SK-N-SH treated with all-trans-retinoic acid at 6 μM for 48 hours (cell line): ENCODE measurements around the gene VIT.

ENCODE experiments used
- ATAC-seq: fragments of 200-7000 bp; cut with Tn5 transposase; 3 replicates; pipeline ENCODE4 v1.9.1; 2020; ENCODE audit warnings: mild to moderate bottlenecking, moderate library complexity
- BACH2 ChIP-seq: fragments of 250-450 bp; sonication (Bioruptor Pico); IDR thresholded peaks from 2 replicates; pipeline ENCODE4 v1.9.0; 2021; ENCODE audit warnings: mild to moderate bottlenecking, borderline replicate concordance
- CREB5 ChIP-seq: fragments of 250-450 bp; sonication (Bioruptor Pico); IDR thresholded peaks from 2 replicates; pipeline ENCODE4 v1.5.1; 2020; ENCODE audit warnings: low read depth, mild to moderate bottlenecking, moderate library complexity
- CSDC2 ChIP-seq: fragments of 250-450 bp; sonication (Bioruptor Pico); IDR thresholded peaks from 2 replicates; pipeline ENCODE4 v1.5.0; 2020; ENCODE audit warnings: mild to moderate bottlenecking, moderate library complexity
- CSRNP3 ChIP-seq: fragments of 250-450 bp; sonication (Bioruptor Pico); IDR thresholded peaks from 2 replicates; pipeline ENCODE4 v1.5.1; 2021; ENCODE audit warnings: mild to moderate bottlenecking, moderate library complexity
- ESRRG ChIP-seq: fragments of 250-450 bp; sonication (Bioruptor Pico); IDR thresholded peaks from 2 replicates; pipeline ENCODE4 v1.6.1; 2021; ENCODE audit warnings: mild to moderate bottlenecking
- GLIS3 ChIP-seq: fragments of 250-450 bp; sonication (Bioruptor Pico); IDR thresholded peaks from 2 replicates; pipeline ENCODE4 v1.5.0; 2020; ENCODE audit warnings: mild to moderate bottlenecking, moderate library complexity
- ISL1 ChIP-seq: fragments of 250-450 bp; sonication (Bioruptor Pico); IDR thresholded peaks from 2 replicates; pipeline ENCODE4 v2.1.2; 2022; ENCODE audit warnings: mild to moderate bottlenecking, moderate library complexity
- OSR1 ChIP-seq: fragments of 250-450 bp; sonication (Bioruptor Pico); IDR thresholded peaks from 2 replicates; pipeline ENCODE4 v1.8.0; 2022; ENCODE audit warnings: moderate library complexity, mild to moderate bottlenecking, inconsistent platforms
- PATZ1 ChIP-seq: fragments of 250-450 bp; sonication (Bioruptor Pico); IDR thresholded peaks from 2 replicates; pipeline ENCODE4 v1.8.0; 2020; ENCODE audit warnings: mild to moderate bottlenecking, moderate library complexity, borderline replicate concordance
- POU6F1 ChIP-seq: fragments of 250-450 bp; sonication (Bioruptor Pico); IDR thresholded peaks from 2 replicates; pipeline ENCODE4 v1.8.0; 2021; ENCODE audit warnings: low read depth, mild to moderate bottlenecking, moderate library complexity, borderline replicate concordance
- PPARA ChIP-seq: fragments of 250-450 bp; sonication (Bioruptor Pico); IDR thresholded peaks from 2 replicates; pipeline ENCODE4 v1.5.0; 2020; ENCODE audit warnings: mild to moderate bottlenecking, borderline replicate concordance
- RARB ChIP-seq: fragments of 250-450 bp; sonication (Bioruptor Pico); IDR thresholded peaks from 2 replicates; pipeline ENCODE4 v1.8.0; 2021; ENCODE audit warnings: mild to moderate bottlenecking, moderate library complexity
- SNAI2 ChIP-seq: fragments of 250-450 bp; sonication (Bioruptor Pico); IDR thresholded peaks from 2 replicates; pipeline ENCODE4 v1.5.0; 2020; ENCODE audit warnings: mild to moderate bottlenecking, moderate library complexity
- TCF4 ChIP-seq: fragments of 250-450 bp; sonication (Bioruptor Pico); IDR thresholded peaks from 2 replicates; pipeline ENCODE4 v1.8.0; 2021; ENCODE audit warnings: mild to moderate bottlenecking, moderate library complexity, borderline replicate concordance
- TOX ChIP-seq: fragments of 250-450 bp; sonication (Bioruptor Pico); IDR thresholded peaks from 2 replicates; pipeline ENCODE4 v1.8.0; 2021; ENCODE audit warnings: mild to moderate bottlenecking, moderate library complexity, borderline replicate concordance
- TSHZ2 ChIP-seq: fragments of 250-450 bp; sonication (Bioruptor Pico); IDR thresholded peaks from 2 replicates; pipeline ENCODE4 v1.5.0; 2020; ENCODE audit warnings: mild to moderate bottlenecking, moderate library complexity
- ZFP3 ChIP-seq: fragments of 250-450 bp; sonication (Bioruptor Pico); IDR thresholded peaks from 2 replicates; pipeline ENCODE4 v1.5.0; 2020; ENCODE audit warnings: mild to moderate bottlenecking, moderate library complexity
- ZFP30 ChIP-seq: fragments of 450-650 bp; formaldehyde crosslinking; IDR thresholded peaks from 2 replicates; pipeline ENCODE4 v1.5.0; 2022; ENCODE audit warnings: mild to moderate bottlenecking, moderate library complexity
- ZNF565 ChIP-seq: fragments of 450-650 bp; formaldehyde crosslinking; conservative IDR thresholded peaks from 2 replicates; pipeline ENCODE4 v1.5.0; 2020; ENCODE audit warnings: low read depth, mild to moderate bottlenecking, moderate library complexity
- ZNF70 ChIP-seq: fragments of 450-650 bp; formaldehyde crosslinking; IDR thresholded peaks from 2 replicates; pipeline ENCODE4 v1.5.0; 2020; ENCODE audit warnings: mild to moderate bottlenecking, moderate library complexity
- ZNF8 ChIP-seq: fragments of 450-650 bp; formaldehyde crosslinking; IDR thresholded peaks from 2 replicates; pipeline ENCODE4 v1.5.0; 2020; ENCODE audit warnings: mild to moderate bottlenecking, moderate library complexity

VIT gene

GRCh38 chr2:36855429-36855828 lies 158.9 kb downstream of the VIT start (continued):
- TF ChIP-seq PPARA (CRISPR knock-in tag): no peak
- no peak for TF ChIP-seq RARB (CRISPR knock-in tag)
- TF ChIP-seq CSDC2: no peak

- no peak for TF ChIP-seq PPARA (CRISPR knock-in tag)
- no peak for ATAC-seq
These were observed 161.2 kb downstream of the VIT start for GRCh38 chr2:36857713-36858112.

- no peak for TF ChIP-seq ZFP30 (CRISPR knock-in tag)
- no peak for TF ChIP-seq GLIS3
- no peak for TF ChIP-seq CSRNP3
- TF ChIP-seq RARB (CRISPR knock-in tag): no peak
- TF ChIP-seq ZNF8: no peak
- TF ChIP-seq TCF4: no peak
- TF ChIP-seq TSHZ2 (CRISPR knock-in tag): no peak
- no peak for TF ChIP-seq CSDC2
- no peak for TF ChIP-seq ISL1 (CRISPR knock-in tag)
- TF ChIP-seq ESRRG (CRISPR knock-in tag): no peak
- TF ChIP-seq ZNF565 (CRISPR knock-in tag): no peak
- TF ChIP-seq OSR1 (CRISPR knock-in tag): no peak
- TF ChIP-seq ZNF70 (CRISPR knock-in tag): no peak
- TF ChIP-seq, all 23 proteins: peak for 0
- ATAC-seq: no peak
These were observed 162.3 kb downstream of the VIT start for GRCh38 chr2:36858551-36859365.

GRCh38 chr2:36859366-36859792 lies 162.9 kb downstream of the VIT start:
- TF ChIP-seq ISL1 (CRISPR knock-in tag): no peak
- TF ChIP-seq TOX (CRISPR knock-in tag): no peak
- TF ChIP-seq ZNF70 (CRISPR knock-in tag): no peak
- no peak for TF ChIP-seq CSRNP3
- no peak for TF ChIP-seq PATZ1 (CRISPR knock-in tag)
- TF ChIP-seq POU6F1: no peak
- no peak for TF ChIP-seq ZFP30 (CRISPR knock-in tag)
- TF ChIP-seq SNAI2: no peak
- TF ChIP-seq OSR1 (CRISPR knock-in tag): no peak
- TF ChIP-seq PPARA (CRISPR knock-in tag): no peak
- no peak for TF ChIP-seq CSDC2
- TF ChIP-seq BACH2 (CRISPR knock-in tag): no peak
- TF ChIP-seq RARB (CRISPR knock-in tag): no peak
- no peak for TF ChIP-seq ESRRG (CRISPR knock-in tag)
- TF ChIP-seq TCF4: no peak
- no peak for TF ChIP-seq ZNF565 (CRISPR knock-in tag)
- no peak for TF ChIP-seq ZNF8
- no peak for TF ChIP-seq CREB5
- TF ChIP-seq GLIS3: no peak
- no peak for TF ChIP-seq ZFP3 (CRISPR knock-in tag)
- no peak for ATAC-seq
